Left lung (tissue), 10 donors: Measurements from ENCODE around the gene DEFB128. TPM values are rescaled to one million over a fixed set of nuclear protein-coding genes. Genes with fewer than 3 reads are reported as not detected.

Experiments
- ATAC-seq: fragments of 200-7000 bp; cut with Tn5 transposase; one replicate; pipeline ENCODE4 v1.9.1; 2020; ENCODE audit warnings: moderate library complexity
- DNase-seq, 4 donors: peaks; one replicate each; pipeline ENCODE4 v3.0.0-alpha.2; 2013 to 2020
- H3K27ac ChIP-seq, 2 donors: fragments of 200-600 bp; sonication (generic) in 1 of 2; one replicate each; pipeline versions ENCODE4 v1.5.0 to v1.8.0; 2020 to 2021
- H3K27me3 ChIP-seq, 2 donors: fragments of 200-600 bp; sonication (generic) in 1 of 2; one replicate each; pipeline versions ENCODE4 v1.5.0 to v1.8.0; 2020 to 2021
- H3K36me3 ChIP-seq, 2 donors: fragments of 200-600 bp; sonication (generic) in 1 of 2; one replicate each; pipeline versions ENCODE4 v1.5.0 to v1.8.0; 2020 to 2021
- H3K4me1 ChIP-seq, 2 donors: fragments of 200-600 bp; one replicate each; pipeline ENCODE4 v1.8.0; 2021
- H3K4me3 ChIP-seq, 2 donors: fragments of 200-600 bp; sonication (generic) in 1 of 2; one replicate each; pipeline versions ENCODE4 v1.5.0 to v1.8.0; 2020 to 2021; ENCODE audit warnings: mild to moderate bottlenecking in 1 of 2
- H3K9me3 ChIP-seq, 2 donors: fragments of 200-600 bp; sonication (generic) in 1 of 2; one replicate each; pipeline versions ENCODE4 v1.5.0 to v1.8.0; 2020 to 2021
- intact Hi-C, 2 donors: fragments of 100-400 bp; cut with DNase I; formaldehyde crosslinking; loops; one replicate each; pipeline versions ENCODE4 v1.11.2 to v1.14.2; 2022
- polyA plus RNA-seq, 6 donors: library from polyadenylated mRNA; unstranded; fragments of 120-200 nt; gene quantifications; one replicate each; pipeline ENCODE4 v1.2.1, GENCODE V29; 2013; ENCODE audit not compliant: insufficient read length in 6 of 6
- total RNA-seq, 2 donors: library from RNA; stranded (reverse); fragmentation: NEBNext Ultra II Directional; extraction: Animal tissue kit (Norgen Biotek cat#: 25700); gene quantifications; one replicate each; pipeline ENCODE4 v1.2.1, GENCODE V29; 2021
- TF ChIP-seq, protein P1 (sequence below), 2 donors: fragments of 200-600 bp; sonication (generic) in 1 of 2; IDR thresholded peaks; one replicate each; pipeline versions ENCODE4 v1.5.0 to v1.8.0; 2021; ENCODE audit warnings: antibody characterized with exemption in 2 of 2
- donor health status: DM: no; HTN: yes; CAD: no.
- donor health status: DM: no; HTN: no; CAD: no.

Gene DEFB128
- total and polyA plus RNA-seq, 8 donors, result not detected

GRCh38 chr20:164618-165017 lies 24.9 kb downstream of the DEFB128 start:
- H3K4me1 ChIP-seq, result no peaks in the 10 kb centered on the region
- no peaks in the 10 kb centered on the region for H3K9me3 ChIP-seq
- TF ChIP-seq, protein P1, sequence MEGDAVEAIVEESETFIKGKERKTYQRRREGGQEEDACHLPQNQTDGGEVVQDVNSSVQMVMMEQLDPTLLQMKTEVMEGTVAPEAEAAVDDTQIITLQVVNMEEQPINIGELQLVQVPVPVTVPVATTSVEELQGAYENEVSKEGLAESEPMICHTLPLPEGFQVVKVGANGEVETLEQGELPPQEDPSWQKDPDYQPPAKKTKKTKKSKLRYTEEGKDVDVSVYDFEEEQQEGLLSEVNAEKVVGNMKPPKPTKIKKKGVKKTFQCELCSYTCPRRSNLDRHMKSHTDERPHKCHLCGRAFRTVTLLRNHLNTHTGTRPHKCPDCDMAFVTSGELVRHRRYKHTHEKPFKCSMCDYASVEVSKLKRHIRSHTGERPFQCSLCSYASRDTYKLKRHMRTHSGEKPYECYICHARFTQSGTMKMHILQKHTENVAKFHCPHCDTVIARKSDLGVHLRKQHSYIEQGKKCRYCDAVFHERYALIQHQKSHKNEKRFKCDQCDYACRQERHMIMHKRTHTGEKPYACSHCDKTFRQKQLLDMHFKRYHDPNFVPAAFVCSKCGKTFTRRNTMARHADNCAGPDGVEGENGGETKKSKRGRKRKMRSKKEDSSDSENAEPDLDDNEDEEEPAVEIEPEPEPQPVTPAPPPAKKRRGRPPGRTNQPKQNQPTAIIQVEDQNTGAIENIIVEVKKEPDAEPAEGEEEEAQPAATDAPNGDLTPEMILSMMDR (IDR thresholded peaks at IDR 0.05), result no peak
- intact Hi-C loops, result no loop called here
- H3K27me3 ChIP-seq, result peaks cover 0 to 7% of the 10 kb centered on the region in 2 donors
- no peak overlapping the region for H3K4me3 ChIP-seq
- no peak overlapping the region for H3K27ac ChIP-seq
- ATAC-seq (no peak), DNase-seq (no peak)
- H3K36me3 ChIP-seq, result no peaks in the 10 kb centered on the region

DNA sequence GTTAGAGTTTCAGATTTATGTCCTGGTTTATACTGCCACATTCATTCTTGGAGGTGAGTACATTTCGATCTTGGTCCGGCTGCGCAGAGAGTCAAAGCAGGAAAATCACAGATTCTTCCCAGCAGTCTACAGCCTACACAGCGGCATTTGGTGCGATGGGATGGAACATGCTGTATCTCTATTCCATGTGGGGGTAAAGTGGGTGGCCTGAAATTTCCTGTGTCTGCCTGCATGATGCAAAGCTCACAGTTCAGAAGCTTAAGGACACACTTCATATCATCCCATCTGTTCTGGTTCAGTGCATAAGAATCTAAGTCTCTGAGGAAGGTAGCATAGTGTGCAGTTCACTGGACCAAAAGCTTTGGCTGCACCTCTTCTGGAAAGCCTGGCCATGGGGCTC lies 32.4 kb downstream of the DEFB128 start, which contains the start of gene DEFB127:
Gene DEFB127 (plus strand): TSS at position 301 of the 400 bp plus-strand sequence. CDS start 91 bp downstream, at position 392.
- Histone ChIP-seq H3K4me1 (no peaks in the 10 kb centered on the region), H3K27me3 (peaks cover 0 to 4% of the 10 kb centered on the region in 2 donors), H3K27ac (no peak within 1 kb of the TSS), H3K4me3 (no peak within 1 kb of the TSS), H3K9me3 (no peaks in the 10 kb centered on the region), H3K36me3 (no peaks in the 10 kb centered on the region)
- no peak for DNase-seq
- TF ChIP-seq, protein P1 (IDR thresholded peaks at IDR 0.05), result no peak
- ATAC-seq, result no peak
- intact Hi-C loops, result no loop called here

DNA sequence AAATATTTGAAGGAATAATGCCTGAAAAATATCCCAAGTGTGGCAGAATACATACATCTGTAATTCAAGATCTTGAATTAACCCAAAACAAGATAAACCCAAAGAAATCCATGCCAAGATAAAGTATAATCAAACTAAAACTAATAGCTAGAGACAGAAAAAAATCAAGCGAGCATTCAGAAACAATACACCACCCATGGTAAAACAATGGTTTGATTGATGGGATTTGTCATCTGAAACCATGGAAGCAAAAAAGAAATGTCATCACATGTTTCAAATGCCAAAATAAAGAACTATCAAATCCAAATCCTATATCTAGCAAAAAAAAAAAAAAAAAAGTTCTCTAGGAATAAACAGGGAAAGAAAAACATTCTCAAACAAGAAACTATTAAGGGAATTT lies 37.4 kb downstream of the DEFB128 start:
- H3K36me3 ChIP-seq, result no peaks in the 10 kb centered on the region
- no peak overlapping the region for H3K4me3 ChIP-seq
- H3K27ac ChIP-seq, result no peak overlapping the region
- intact Hi-C loops, result no loop called here
- H3K27me3 ChIP-seq, result peaks cover 0 to 4% of the 10 kb centered on the region in 2 donors
- no peak for DNase-seq
- TF ChIP-seq, protein P1 (IDR thresholded peaks at IDR 0.05), result no peak
- H3K9me3 ChIP-seq, result no peaks in the 10 kb centered on the region
- no peaks in the 10 kb centered on the region for H3K4me1 ChIP-seq
- no peak for ATAC-seq

- no peak overlapping the region for H3K4me3 ChIP-seq
- no peaks in the 10 kb centered on the region for H3K4me1 ChIP-seq
- H3K27me3 ChIP-seq, result peaks cover 0 to 25% of the 10 kb centered on the region in 2 donors
- H3K36me3 ChIP-seq, result no peaks in the 10 kb centered on the region
- intact Hi-C loops, result no loop called here
- H3K9me3 ChIP-seq, result no peaks in the 10 kb centered on the region
- DNase-seq, result no peak
- H3K27ac ChIP-seq, result no peak overlapping the region
- TF ChIP-seq, protein P1 (IDR thresholded peaks at IDR 0.05), result no peak
- ATAC-seq, result no peak
These were observed 43.6 kb downstream of the DEFB128 start for GRCh38 chr20:145877-146276.

GRCh38 chr20:142290-142689 lies 47.2 kb downstream of the DEFB128 start, which contains the start of gene DEFB126:
Gene DEFB126, plus strand, starts transcription at chr20:142590. Its CDS starts 39 bp downstream, at chr20:142629.
- ATAC-seq (no peak), DNase-seq (no peak)
- Histone ChIP-seq H3K27ac (no peak within 1 kb of the TSS), H3K4me3 (no peak within 1 kb of the TSS), H3K27me3 (peaks cover 0 to 34% of the 10 kb centered on the region in 2 donors), H3K9me3 (no peaks in the 10 kb centered on the region), H3K4me1 (no peaks in the 10 kb centered on the region), H3K36me3 (no peaks in the 10 kb centered on the region)
- intact Hi-C loops, result no loop called here
- TF ChIP-seq, protein P1 (IDR thresholded peaks at IDR 0.05), result no peak

Other genes with a start within 250 kb of the DEFB128 start
- gene DEFB125, start 102.0 kb downstream of the DEFB128 start, total RNA-seq, result not detected
- not detected for gene DEFB125, start 102.0 kb downstream of the DEFB128 start, polyA plus RNA-seq
- gene DEFB126, start 47.1 kb downstream of the DEFB128 start, total RNA-seq, result not detected
- not detected for gene DEFB126, start 47.1 kb downstream of the DEFB128 start, polyA plus RNA-seq
- gene DEFB127, start 32.3 kb downstream of the DEFB128 start, total RNA-seq, result not detected
- not detected for gene DEFB127, start 32.3 kb downstream of the DEFB128 start, polyA plus RNA-seq
- gene DEFB129, start 37.5 kb upstream of the DEFB128 start, total RNA-seq, result not detected
- not detected for gene DEFB129, start 37.5 kb upstream of the DEFB128 start, polyA plus RNA-seq
- gene DEFB132, start 68.0 kb upstream of the DEFB128 start, total RNA-seq, result not detected
- gene DEFB132, start 68.0 kb upstream of the DEFB128 start, polyA plus RNA-seq, result not detected
- gene C20orf96, start 101.0 kb upstream of the DEFB128 start, total RNA-seq, result 1 to 10 TPM; 6.9 to 8.3 TPM
- gene C20orf96, start 101.0 kb upstream of the DEFB128 start, polyA plus RNA-seq, result 10 to 100 TPM; 35.5 to 49.2 (median 44.3) TPM
- 10 to 100 TPM; 11.5 to 15.3 TPM for gene ZCCHC3, start 107.9 kb upstream of the DEFB128 start, total RNA-seq
- gene ZCCHC3, start 107.9 kb upstream of the DEFB128 start, polyA plus RNA-seq, result 10 to 100 TPM; 41.1 to 50.5 (median 45.7) TPM
- gene SOX12, start 135.8 kb upstream of the DEFB128 start, total RNA-seq, result 10 to 100 TPM; 14.0 to 18.7 TPM
- 10 to 100 TPM; 23.5 to 39.3 (median 33.3) TPM for gene SOX12, start 135.8 kb upstream of the DEFB128 start, polyA plus RNA-seq
- 10 to 100 TPM; 34.4 to 38.8 TPM for gene NRSN2, start 157.4 kb upstream of the DEFB128 start, total RNA-seq
- gene NRSN2, start 157.4 kb upstream of the DEFB128 start, polyA plus RNA-seq, result 10 to 100 TPM; 31.9 to 41.5 (median 37.1) TPM
- 10 to 100 TPM; 19.0 to 28.4 TPM for gene TRIB3, start 191.0 kb upstream of the DEFB128 start, total RNA-seq
- gene TRIB3, start 191.0 kb upstream of the DEFB128 start, polyA plus RNA-seq, result 10 to 100 TPM in 4 of 6 donors, 1 to 10 TPM in 2; 8.7 to 12.0 (median 10.6) TPM
- gene RBCK1, start 218.6 kb upstream of the DEFB128 start, total RNA-seq, result 10 to 100 TPM; 97.9 to 99.8 TPM
- 100 to 1,000 TPM in 2 of 6 donors, 10 to 100 TPM in 4; 89.6 to 104 (median 97.9) TPM for gene RBCK1, start 218.6 kb upstream of the DEFB128 start, polyA plus RNA-seq